ENCODE data around the gene CARMIL1.

Gene CARMIL1

GRCh38 chr6:25267662-25268061 is 11.5 kb upstream of the CARMIL1 start:
- TF ChIP-seq CTCF (IDR thresholded peaks at IDR 0.05; ENCODE audit: control insufficient read depth, insufficient read depth, low read depth, low read length, missing control alignments) = no peak
- no peak overlapping the region for H3K4me3 ChIP-seq (ENCODE audit: control insufficient read depth, low read depth, low read length)
- DNase-seq (ENCODE audit: low read depth) = no peak

GRCh38 chr6:25270559-25270958 is 8.6 kb upstream of the CARMIL1 start:
- H3K4me3 ChIP-seq (ENCODE audit: control insufficient read depth, low read depth, low read length) = no peak overlapping the region
- no peak for TF ChIP-seq CTCF (IDR thresholded peaks at IDR 0.05; ENCODE audit: control insufficient read depth, insufficient read depth, low read depth, low read length, missing control alignments)
- DNase-seq (ENCODE audit: low read depth) = no peak

GRCh38 chr6:25275436-25275835 is 3.7 kb upstream of the CARMIL1 start:
- no peak for TF ChIP-seq CTCF (IDR thresholded peaks at IDR 0.05; ENCODE audit: control insufficient read depth, insufficient read depth, low read depth, low read length, missing control alignments)
- DNase-seq (ENCODE audit: low read depth) = no peak
- H3K4me3 ChIP-seq (ENCODE audit: control insufficient read depth, low read depth, low read length) = no peak overlapping the region

- no peak for TF ChIP-seq CTCF (IDR thresholded peaks at IDR 0.05; ENCODE audit: control insufficient read depth, insufficient read depth, low read depth, low read length, missing control alignments)
- no peak for DNase-seq (ENCODE audit: low read depth)
- H3K4me3 ChIP-seq (ENCODE audit: control insufficient read depth, low read depth, low read length) = no peak overlapping the region
These were observed 1.8 kb upstream of the CARMIL1 start for GRCh38 chr6:25277386-25277785.

- no peak for DNase-seq (ENCODE audit: low read depth)
- peak overlapping the region; percentile 6 for H3K4me3 ChIP-seq (ENCODE audit: control insufficient read depth, low read depth, low read length)
- TF ChIP-seq CTCF (IDR thresholded peaks at IDR 0.05; ENCODE audit: control insufficient read depth, insufficient read depth, low read depth, low read length, missing control alignments) = no peak
These were observed 1.3 kb upstream of the CARMIL1 start for GRCh38 chr6:25277857-25278256.

- no peak for TF ChIP-seq CTCF (IDR thresholded peaks at IDR 0.05; ENCODE audit: control insufficient read depth, insufficient read depth, low read depth, low read length, missing control alignments)
- H3K4me3 ChIP-seq (ENCODE audit: control insufficient read depth, low read depth, low read length) = peak overlapping the region; percentile 85
- DNase-seq (ENCODE audit: low read depth) = no peak
These were observed 787 bp upstream of the CARMIL1 start for GRCh38 chr6:25278261-25278913.

Data from AG09309 (cell line).